ENCODE data around the gene BLVRB.

- TF ChIP-seq EZH2phosphoT487 (IDR thresholded peaks at IDR 0.05; ENCODE audit: borderline replicate concordance), result no peak
- no peak for TF ChIP-seq CTCF (conservative IDR thresholded peaks at IDR 0.05; ENCODE audit: low read length)
These were observed 43.3 kb upstream of the BLVRB start for GRCh38 chr19:40508739-40509260.

Measured in Loucy (cell line).